Measurements from ENCODE around the gene EIF3M. TPM values are rescaled to one million over a fixed set of nuclear protein-coding genes. Genes with fewer than 3 reads are reported as not detected.
"Not testable (repeated sequence)": the region's sequence is repeated elsewhere in the genome, so short reads cannot be mapped to it uniquely, and the experiment has no call there.

Gene EIF3M
- total RNA-seq, 1 experiment from 2014 or later, result 322 TPM

DNA sequence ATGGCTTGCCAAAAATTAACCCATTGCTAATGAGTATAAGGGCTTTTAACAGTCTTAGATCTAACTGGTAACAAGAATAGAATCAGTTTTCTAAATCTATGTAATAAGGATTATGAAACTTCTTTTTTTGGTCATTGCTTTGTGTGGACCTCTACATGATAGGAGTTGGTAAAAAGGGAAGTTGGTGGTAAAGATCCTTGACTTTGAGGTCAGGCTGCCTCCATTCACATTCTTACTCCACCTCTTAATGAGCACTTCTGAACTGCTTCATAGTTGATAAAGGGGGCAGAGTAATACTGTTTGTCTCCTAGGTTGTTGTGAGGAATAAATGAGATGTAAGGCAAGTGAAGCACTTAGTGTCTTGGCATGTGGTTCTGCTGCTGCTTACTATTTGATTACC is 10.6 kb downstream of the EIF3M start:
- Histone ChIP-seq H3K9me3 (ENCODE audit: insufficient read depth, low read depth) (no peaks in the 10 kb centered on the region), H2AFZ (no peak overlapping the region), H3K36me3 (ENCODE audit: low read depth) (peaks cover 79% of the 10 kb centered on the region), H3K9me2 (ENCODE audit: insufficient read depth) (no peaks in the 10 kb centered on the region), H3K4me2 (no peak overlapping the region), H3K4me3 (no peak overlapping the region), H3K79me2 (ENCODE audit: low read depth) (peaks cover 37% of the 10 kb centered on the region), H3F3A (ENCODE audit: insufficient read depth, low read depth) (peaks cover 8% of the 10 kb centered on the region), H4K20me1 (ENCODE audit: insufficient read depth) (peaks cover 35% of the 10 kb centered on the region), H3K27me3 (ENCODE audit: insufficient read depth, low read depth) (no peaks in the 10 kb centered on the region), H3K4me1 (replicated peaks; ENCODE audit: insufficient read depth) (no peaks in the 10 kb centered on the region), H3K27ac (no peak overlapping the region)
- no TSS peak for BruUV-seq (replicated peaks)
- DNase-seq, result no peak
- ChIA-PET POLR2A (ENCODE audit: unreplicated experiment) (no interaction called here), CTCF (no interaction called here)
- intact Hi-C loops (cut with micrococcal nuclease; ENCODE audit: unreplicated experiment), result no loop called here
- no peak for TF ChIP-seq EZH2 (IDR thresholded peaks at IDR 0.05; ENCODE audit: low read depth)
- TF ChIP-seq, protein P1, sequence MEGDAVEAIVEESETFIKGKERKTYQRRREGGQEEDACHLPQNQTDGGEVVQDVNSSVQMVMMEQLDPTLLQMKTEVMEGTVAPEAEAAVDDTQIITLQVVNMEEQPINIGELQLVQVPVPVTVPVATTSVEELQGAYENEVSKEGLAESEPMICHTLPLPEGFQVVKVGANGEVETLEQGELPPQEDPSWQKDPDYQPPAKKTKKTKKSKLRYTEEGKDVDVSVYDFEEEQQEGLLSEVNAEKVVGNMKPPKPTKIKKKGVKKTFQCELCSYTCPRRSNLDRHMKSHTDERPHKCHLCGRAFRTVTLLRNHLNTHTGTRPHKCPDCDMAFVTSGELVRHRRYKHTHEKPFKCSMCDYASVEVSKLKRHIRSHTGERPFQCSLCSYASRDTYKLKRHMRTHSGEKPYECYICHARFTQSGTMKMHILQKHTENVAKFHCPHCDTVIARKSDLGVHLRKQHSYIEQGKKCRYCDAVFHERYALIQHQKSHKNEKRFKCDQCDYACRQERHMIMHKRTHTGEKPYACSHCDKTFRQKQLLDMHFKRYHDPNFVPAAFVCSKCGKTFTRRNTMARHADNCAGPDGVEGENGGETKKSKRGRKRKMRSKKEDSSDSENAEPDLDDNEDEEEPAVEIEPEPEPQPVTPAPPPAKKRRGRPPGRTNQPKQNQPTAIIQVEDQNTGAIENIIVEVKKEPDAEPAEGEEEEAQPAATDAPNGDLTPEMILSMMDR (conservative IDR thresholded peaks at IDR 0.05), result no peak

DNA sequence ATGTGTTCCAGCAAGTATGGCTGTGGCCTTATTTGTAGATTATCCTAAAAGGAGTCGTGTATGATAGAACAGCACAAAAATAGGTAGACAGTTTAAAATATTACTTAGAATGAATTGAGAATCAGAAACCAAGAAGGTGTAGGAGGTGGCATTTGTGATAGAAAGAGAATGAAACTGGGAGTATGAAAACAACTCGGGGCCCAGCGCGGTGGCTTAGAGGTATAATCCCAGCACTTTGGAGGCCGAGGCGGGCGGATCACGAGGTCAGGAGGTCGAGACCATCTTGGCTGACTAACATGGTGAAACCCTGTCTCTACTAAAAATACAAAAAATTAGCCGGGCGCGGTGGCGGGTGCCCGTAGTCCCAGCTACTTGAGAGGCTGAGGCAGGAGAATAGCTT is 12.5 kb downstream of the EIF3M start:
- POLR2A ChIA-PET (ENCODE audit: unreplicated experiment); H3K9me2 ChIP-seq (ENCODE audit: insufficient read depth); H3K4me2 ChIP-seq; H3K4me1 ChIP-seq (replicated peaks; ENCODE audit: insufficient read depth); DNase-seq; intact Hi-C loops (cut with micrococcal nuclease; ENCODE audit: unreplicated experiment); H3K27ac ChIP-seq; H3K27me3 ChIP-seq (ENCODE audit: insufficient read depth, low read depth); H3K4me3 ChIP-seq; H2AFZ ChIP-seq; H3K9me3 ChIP-seq (ENCODE audit: insufficient read depth, low read depth); CTCF ChIA-PET: not testable (repeated sequence)
- Histone ChIP-seq H3K79me2 (ENCODE audit: low read depth) (peaks cover 23% of the 10 kb centered on the region; the same call in 1 of the 2 replicates), H4K20me1 (ENCODE audit: insufficient read depth) (peaks cover 28% of the 10 kb centered on the region), H3F3A (ENCODE audit: insufficient read depth, low read depth) (peaks cover 14% of the 10 kb centered on the region), H3K36me3 (ENCODE audit: low read depth) (peaks cover 80% of the 10 kb centered on the region)
- TSS peak; percentile 1 for BruUV-seq (replicated peaks)

DNA sequence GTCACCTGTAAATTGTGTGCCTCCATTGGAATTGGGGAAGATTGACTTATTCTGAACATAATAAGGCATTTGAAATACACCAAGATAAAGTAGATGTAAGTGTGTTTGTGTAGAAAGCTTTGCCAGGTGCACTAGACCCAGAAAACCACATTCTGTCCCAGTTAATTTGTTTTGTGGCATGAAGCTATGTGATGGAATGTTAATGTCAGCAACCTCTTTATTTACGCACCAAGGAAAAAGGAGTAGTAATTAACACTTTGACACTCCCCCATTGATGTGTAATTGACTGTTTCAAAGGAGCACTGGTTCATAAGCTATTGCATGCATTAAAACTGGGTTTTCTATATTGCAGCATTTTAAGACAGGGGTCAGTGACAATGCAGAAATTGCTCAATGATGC is 14.3 kb downstream of the EIF3M start:
- Histone ChIP-seq H3K79me2 (ENCODE audit: low read depth) (peaks cover 11% of the 10 kb centered on the region; the same call in 1 of the 2 replicates), H3F3A (ENCODE audit: insufficient read depth, low read depth) (peaks cover 29% of the 10 kb centered on the region), H3K27me3 (ENCODE audit: insufficient read depth, low read depth) (no peaks in the 10 kb centered on the region), H3K36me3 (ENCODE audit: low read depth) (peaks cover 81% of the 10 kb centered on the region), H3K27ac (no peak overlapping the region), H2AFZ (no peak overlapping the region), H4K20me1 (ENCODE audit: insufficient read depth) (peaks cover 17% of the 10 kb centered on the region), H3K9me3 (ENCODE audit: insufficient read depth, low read depth) (no peaks in the 10 kb centered on the region), H3K4me3 (no peak overlapping the region), H3K4me1 (replicated peaks; ENCODE audit: insufficient read depth) (no peaks in the 10 kb centered on the region), H3K4me2 (no peak overlapping the region), H3K9me2 (ENCODE audit: insufficient read depth) (no peaks in the 10 kb centered on the region)
- ChIA-PET CTCF (no interaction called here), POLR2A (ENCODE audit: unreplicated experiment) (interaction anchor here (0.6 kb wide), 1 partner anchor 304 kb away, joined by 5 read pairs; no protein-coding TSS in a partner anchor)
- intact Hi-C loops (cut with micrococcal nuclease; ENCODE audit: unreplicated experiment), result no loop called here
- no peak for DNase-seq
- BruUV-seq (replicated peaks), result no TSS peak
- TF ChIP-seq, protein P1 (conservative IDR thresholded peaks at IDR 0.05), result no peak
- no peak for TF ChIP-seq EZH2 (IDR thresholded peaks at IDR 0.05; ENCODE audit: low read depth)

All from PC-9 (cell line).